Muscle of leg (tissue), 11 donors: ENCODE results near the gene PTPRN. TPM values are rescaled to one million over a fixed set of nuclear protein-coding genes. Genes with fewer than 3 reads are reported as not detected.
"Not testable (repeated sequence)": the region's sequence is repeated elsewhere in the genome, so short reads cannot be mapped to it uniquely, and the experiment has no call there.

Experiments used
- DNase-seq: peaks from one replicate; pipeline ENCODE4 v3.0.0; 2013
- H3K27ac ChIP-seq: one replicate; pipeline ENCODE4 v1.5.1; 2013; ENCODE audit warnings: mild to moderate bottlenecking, low read length, control low read depth
- H3K27me3 ChIP-seq: one replicate; pipeline ENCODE4 v1.6.1; 2013; ENCODE audit warnings: low read length; ENCODE audit not compliant: control insufficient read depth, insufficient read depth
- H3K36me3 ChIP-seq: one replicate; pipeline ENCODE4 v1.6.1; 2013; ENCODE audit warnings: low read length; ENCODE audit not compliant: control insufficient read depth, insufficient read depth
- H3K4me1 ChIP-seq: one replicate; pipeline ENCODE4 v1.6.1; 2013; ENCODE audit warnings: low read length; ENCODE audit not compliant: control insufficient read depth, insufficient read depth
- H3K4me3 ChIP-seq: one replicate; pipeline ENCODE4 v1.5.1; 2013; ENCODE audit warnings: low read length, control low read depth
- H3K9me3 ChIP-seq: replicated peaks from 2 replicates; pipeline ENCODE4 v1.6.1; 2013; ENCODE audit warnings: low read depth, low read length; ENCODE audit not compliant: control insufficient read depth
- WGBS: methylation state at CpG from one replicate; pipeline ENCODE4 v1.1.5; 2013; ENCODE audit warnings: missing lambda C conversion rate; ENCODE audit not compliant: insufficient coverage; 5-methylcytosine and 5-hydroxymethylcytosine counted together
- polyA plus RNA-seq, 8 donors: library from polyadenylated mRNA; unstranded; fragments of 120-200 nt; gene quantifications; one replicate each; pipeline versions ENCODE4 v1.2.1 to v1.2.3, GENCODE V29; 2013; ENCODE audit warnings: inconsistent platforms in 1 of 8, low replicate concordance in 1 of 8; ENCODE audit not compliant: insufficient read length in 8 of 8, insufficient read depth in 1 of 8
- total RNA-seq: library from RNA; stranded (reverse); fragments of 120-200 nt; gene quantifications from one replicate; pipeline ENCODE4 v1.2.4, GENCODE V29; 2013

The PTPRN gene
- total and polyA plus RNA-seq, 9 donors = 0.09 to 1.0 (median 0.29) TPM

DNA sequence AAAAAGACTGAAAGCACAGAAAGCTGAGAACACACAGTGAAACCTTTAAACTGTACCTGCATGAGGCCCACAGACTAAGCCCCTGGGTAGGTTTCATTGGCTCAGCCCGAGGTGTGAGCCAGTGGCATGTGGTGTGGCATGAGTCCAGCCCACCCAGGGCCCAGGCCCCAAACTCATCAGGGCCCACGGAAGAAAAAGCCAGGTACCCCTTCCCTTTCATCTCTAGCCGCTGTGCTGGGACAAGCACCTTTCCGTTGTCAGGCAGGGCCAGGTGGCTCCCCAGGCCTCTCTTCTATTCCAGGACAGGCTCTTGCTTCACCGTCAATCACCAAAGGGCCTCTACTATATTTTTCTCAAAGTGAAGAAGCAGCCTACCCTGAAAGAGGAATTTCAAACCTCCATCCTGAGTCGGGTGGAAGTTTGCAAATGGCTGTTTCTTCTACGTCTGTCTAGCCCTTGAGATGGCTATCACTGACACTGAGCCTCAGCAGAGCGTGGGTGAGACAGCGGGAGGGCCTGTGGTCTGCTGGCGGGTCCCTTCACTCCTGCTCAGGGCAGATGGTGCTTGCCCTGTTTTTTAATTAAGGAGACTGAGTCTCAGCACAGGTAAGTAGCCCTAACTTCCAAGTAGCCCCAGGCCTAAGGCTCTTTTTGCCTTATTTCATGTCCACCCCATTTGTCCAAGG, 21.5 kb downstream of the PTPRN start:
- H3K4me1 ChIP-seq = peaks cover 47% of the 10 kb centered on the region
- H3K27ac ChIP-seq = no peak overlapping the region
- WGBS = 66% methylated on average over 10 of the region's 10 CpGs
- no peaks in the 10 kb centered on the region for H3K27me3 ChIP-seq
- no peak for DNase-seq
- peaks cover 37% of the 10 kb centered on the region for H3K36me3 ChIP-seq
- H3K9me3 ChIP-seq = no peaks in the 10 kb centered on the region
- no peak overlapping the region for H3K4me3 ChIP-seq

DNA sequence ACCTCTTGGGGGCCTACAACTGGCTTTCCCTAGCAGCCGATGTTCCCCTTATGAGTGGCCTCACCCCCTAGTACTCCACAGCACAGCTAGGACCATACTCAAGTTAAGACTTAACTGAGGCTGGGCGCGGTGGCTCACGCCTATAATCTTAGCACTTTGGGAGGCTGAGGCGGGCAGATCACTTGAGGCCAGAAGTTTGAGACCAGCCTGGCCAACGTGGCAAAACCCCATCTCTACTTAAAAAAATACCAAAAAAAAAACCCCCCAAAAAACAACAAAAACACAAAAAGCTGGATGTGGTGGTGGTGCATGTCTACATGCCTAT, 22.1 kb downstream of the PTPRN start:
- Histone ChIP-seq H3K4me1 (peaks cover 47% of the 10 kb centered on the region), H3K36me3 (peaks cover 42% of the 10 kb centered on the region), H3K27ac (peak overlapping the region; percentile 75)
- WGBS = 40% methylated on average over 1 of the region's 6 CpGs
- H3K9me3 ChIP-seq, DNase-seq, H3K4me3 ChIP-seq, H3K27me3 ChIP-seq: not testable (repeated sequence)

DNA sequence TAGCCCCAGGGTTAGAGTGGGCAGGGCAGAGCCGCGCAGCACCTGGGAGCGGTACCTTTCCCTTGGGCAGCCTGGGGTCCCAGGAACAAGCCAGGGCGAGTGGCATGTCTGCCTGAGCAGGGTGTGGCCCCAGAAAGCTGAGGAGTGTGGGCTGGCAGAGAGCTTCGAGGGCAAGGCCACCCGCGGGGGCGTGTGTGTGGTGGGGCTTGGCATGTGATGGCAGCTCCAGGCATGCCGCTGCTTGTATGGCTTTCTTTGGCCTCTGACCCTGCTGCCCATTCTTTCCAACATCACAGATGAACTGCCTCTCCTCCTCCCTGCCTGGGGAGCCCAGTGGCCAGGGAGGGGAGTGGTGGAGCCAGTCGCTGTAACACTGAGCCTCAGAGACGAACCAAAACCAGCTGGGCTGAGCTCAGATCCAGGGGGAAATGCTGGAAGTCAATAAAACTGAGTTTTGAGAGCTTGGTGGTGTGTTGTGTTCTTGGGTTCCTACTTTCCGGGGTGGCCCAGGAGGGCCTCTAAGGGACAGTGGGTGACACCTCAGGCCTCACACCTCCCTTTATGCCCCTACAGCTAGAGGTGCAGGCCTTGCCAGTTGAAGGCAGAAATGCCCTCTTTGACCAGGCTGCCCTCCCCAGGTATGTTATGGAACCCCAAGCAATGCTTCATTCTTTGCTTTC, 22.6 kb downstream of the PTPRN start:
- Histone ChIP-seq H3K9me3 (no peaks in the 10 kb centered on the region), H3K4me3 (no peak overlapping the region), H3K4me1 (peaks cover 47% of the 10 kb centered on the region), H3K36me3 (peaks cover 45% of the 10 kb centered on the region), H3K27me3 (no peaks in the 10 kb centered on the region), H3K27ac (peak overlapping the region; percentile 75)
- WGBS = 77% methylated on average over 6 of the region's 12 CpGs
- no peak for DNase-seq

DNA sequence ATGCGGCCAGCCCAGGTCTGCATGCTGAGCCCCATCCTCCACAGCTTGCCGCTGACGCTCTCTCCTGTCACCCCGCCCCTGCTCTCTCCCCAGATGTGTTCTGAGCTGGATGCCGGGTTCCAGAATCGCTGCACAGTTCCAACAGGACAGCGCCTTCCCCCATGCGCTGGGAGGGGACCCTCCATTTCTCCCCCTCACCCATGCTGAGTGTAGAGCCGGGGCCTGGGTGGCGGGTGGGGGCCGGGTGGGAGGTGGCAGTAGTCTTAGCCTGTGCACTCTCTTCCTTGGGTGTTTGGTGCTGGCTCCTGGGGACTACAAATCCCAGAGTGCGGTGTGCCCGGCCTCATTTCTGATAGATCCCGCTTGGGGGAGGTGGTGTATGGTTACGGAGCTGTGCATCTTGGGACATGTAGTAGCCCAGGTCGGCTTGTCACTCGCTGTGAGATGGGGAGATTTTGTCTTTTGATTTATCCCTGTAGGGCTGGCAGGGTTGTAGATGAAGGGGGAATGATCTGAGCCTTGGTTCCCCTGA, 23.2 kb downstream of the PTPRN start:
- H3K9me3 ChIP-seq = no peaks in the 10 kb centered on the region
- H3K27ac ChIP-seq = peak overlapping the region; percentile 85
- WGBS = 20% methylated on average over 9 of the region's 17 CpGs
- H3K4me1 ChIP-seq = peaks cover 49% of the 10 kb centered on the region
- H3K36me3 ChIP-seq = peaks cover 52% of the 10 kb centered on the region
- no peak overlapping the region for H3K4me3 ChIP-seq
- no peaks in the 10 kb centered on the region for H3K27me3 ChIP-seq
- DNase-seq = peak; percentile 90

DNA sequence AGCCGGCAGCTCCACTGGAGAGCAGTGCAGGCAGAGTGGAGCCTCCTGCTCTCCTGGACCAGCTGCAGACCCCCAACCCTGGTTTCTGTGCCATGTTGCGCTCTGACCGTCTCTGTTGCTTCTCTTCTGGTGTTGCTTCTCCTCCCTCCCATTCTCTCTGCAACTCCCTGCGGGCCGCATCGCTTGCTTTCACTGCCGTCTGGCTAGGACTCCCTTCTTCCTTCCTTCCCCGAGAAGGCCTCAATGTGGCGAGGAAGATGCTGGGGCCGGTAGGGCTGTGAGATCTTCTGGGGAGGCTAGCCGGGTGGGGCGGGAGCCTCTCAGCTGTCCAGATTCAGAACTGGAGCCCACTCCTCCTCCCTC, 23.8 kb downstream of the PTPRN start:
- WGBS = 38% methylated on average over 5 of the region's 12 CpGs
- H3K4me3 ChIP-seq = peak overlapping the region; percentile 3
- H3K9me3 ChIP-seq = no peaks in the 10 kb centered on the region
- H3K27ac ChIP-seq = peak overlapping the region; percentile 85
- peaks cover 51% of the 10 kb centered on the region for H3K4me1 ChIP-seq
- H3K27me3 ChIP-seq = no peaks in the 10 kb centered on the region
- peaks cover 58% of the 10 kb centered on the region for H3K36me3 ChIP-seq
- peak; percentile 67 for DNase-seq

DNA sequence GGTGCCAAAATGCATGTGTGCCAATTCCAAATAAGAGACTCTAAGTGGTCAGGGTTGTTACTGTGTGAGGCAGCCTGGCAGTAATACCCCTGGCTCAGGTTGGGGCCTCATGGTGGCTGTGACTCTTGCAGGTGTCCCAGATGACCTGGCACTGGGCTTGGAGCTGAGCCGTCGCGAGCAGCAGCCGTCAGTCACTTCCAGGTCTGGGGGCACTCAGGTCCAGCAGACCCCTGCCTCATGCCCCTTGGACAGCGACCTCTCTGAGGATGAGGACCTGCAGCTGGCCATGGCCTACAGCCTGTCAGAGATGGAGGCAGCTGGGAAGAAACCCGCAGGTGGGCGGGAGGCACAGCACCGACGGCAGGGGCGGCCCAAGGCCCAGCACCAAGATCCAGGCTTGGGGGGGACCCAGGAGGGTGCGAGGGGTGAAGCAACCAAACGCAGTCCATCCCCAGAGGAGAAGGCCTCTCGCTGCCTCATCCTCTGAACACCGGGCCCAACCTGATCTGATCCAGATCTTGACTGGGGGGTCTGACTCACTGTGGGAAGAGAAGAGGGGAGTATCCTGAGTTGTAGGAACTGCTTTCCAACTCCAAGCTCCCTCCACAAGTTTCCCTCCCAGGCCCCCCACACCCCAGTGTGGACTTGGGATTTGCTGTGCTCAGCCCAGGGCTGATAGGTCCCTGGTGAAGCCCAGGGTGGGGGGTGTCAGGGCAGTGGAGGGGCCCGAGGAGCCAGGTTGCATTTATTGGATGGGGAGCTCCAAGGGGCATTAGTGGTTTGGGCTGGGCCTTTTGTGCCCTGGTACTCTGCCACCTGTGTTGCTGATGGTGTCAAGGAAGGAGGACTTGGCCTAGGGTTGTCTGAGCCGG, 24.5 kb downstream of the PTPRN start:
- WGBS = 85% methylated on average over 15 of the region's 16 CpGs
- Histone ChIP-seq H3K27ac (peak overlapping the region; percentile 85), H3K27me3 (no peaks in the 10 kb centered on the region), H3K4me1 (peaks cover 51% of the 10 kb centered on the region), H3K36me3 (peaks cover 59% of the 10 kb centered on the region), H3K4me3 (no peak overlapping the region), H3K9me3 (no peaks in the 10 kb centered on the region)
- no peak for DNase-seq

DNA sequence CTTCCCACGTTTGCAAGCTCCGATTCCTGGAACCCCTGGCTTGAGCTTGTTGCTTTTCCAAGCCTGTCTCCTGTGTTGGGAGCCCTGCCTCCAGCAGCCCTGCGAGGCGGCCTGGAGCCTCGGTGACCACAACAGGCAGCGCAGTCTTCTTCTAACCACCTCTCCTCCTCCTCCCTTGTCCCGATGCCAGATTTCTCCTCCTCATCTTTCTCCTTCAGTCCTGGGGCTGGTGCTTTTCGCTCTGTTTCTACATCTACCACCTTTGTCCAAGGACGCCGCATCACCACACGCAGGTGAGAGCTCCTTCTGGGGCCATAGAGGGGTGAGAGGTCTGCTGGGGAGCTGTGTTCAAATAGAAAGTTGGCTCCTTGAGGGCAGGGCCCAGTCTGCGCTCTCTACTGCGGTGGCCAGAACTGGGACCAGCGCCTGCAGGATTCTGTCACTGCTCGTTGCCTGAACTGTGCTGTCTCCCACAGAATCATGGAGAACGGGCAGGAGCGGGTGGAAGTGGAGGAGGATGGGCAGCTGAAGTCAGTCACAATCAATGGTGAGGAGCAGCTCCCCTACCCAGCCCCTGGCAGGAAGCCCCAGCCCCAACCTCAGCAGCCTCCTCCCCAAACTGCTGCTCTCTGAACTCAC, 26.1 kb downstream of the PTPRN start:
- Histone ChIP-seq H3K36me3 (peaks cover 59% of the 10 kb centered on the region), H3K9me3 (no peaks in the 10 kb centered on the region), H3K27me3 (no peaks in the 10 kb centered on the region), H3K27ac (no peak overlapping the region), H3K4me1 (peaks cover 53% of the 10 kb centered on the region), H3K4me3 (no peak overlapping the region)
- no peak for DNase-seq
- 87% methylated on average over 8 of the region's 17 CpGs for WGBS

DNA sequence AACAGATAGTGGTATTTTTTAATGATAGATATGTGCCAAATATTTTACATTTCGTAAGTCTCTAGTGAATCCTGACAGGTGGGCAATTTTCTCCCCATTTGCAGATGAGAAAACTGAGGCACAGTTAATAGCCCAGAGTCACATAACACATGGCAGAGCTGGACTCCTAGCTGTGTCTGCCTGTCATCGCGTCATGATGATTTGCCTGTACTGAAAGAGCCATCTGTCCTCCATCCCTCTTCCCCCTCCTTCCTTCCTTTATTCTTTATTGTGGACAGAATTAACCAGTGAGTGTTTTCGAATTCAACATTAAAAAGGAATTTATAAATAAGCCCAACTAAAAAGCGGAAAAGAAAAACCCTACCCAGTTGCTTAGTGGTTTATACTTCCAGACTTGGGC, 26.8 kb downstream of the PTPRN start:
- Histone ChIP-seq H3K4me1 (peaks cover 55% of the 10 kb centered on the region), H3K4me3 (no peak overlapping the region), H3K27ac (no peak overlapping the region), H3K36me3 (peaks cover 59% of the 10 kb centered on the region), H3K27me3 (no peaks in the 10 kb centered on the region), H3K9me3 (no peaks in the 10 kb centered on the region)
- DNase-seq = no peak
- no CpG with 5 or more reads among the region's 5 CpGs for WGBS

DNA sequence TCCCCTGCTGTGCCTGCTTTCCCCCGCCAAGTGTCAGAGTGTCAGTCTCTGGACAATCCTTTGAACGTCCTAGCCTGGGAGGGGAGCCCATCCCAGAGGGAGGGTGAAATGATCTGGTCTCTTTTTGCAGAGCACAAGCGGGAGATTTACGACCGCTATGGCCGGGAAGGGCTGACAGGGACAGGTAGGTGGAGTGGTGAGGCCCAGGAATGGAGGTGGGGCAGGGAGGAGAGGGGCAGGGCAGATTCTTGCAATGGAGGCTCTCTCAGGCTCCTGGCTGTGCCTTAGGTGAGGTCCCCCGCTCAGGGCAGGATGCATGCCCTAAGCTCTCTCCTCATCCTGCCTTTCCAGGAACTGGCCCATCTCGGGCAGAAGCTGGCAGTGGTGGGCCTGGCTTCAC, 27.6 kb downstream of the PTPRN start:
- Histone ChIP-seq H3K4me3 (no peak overlapping the region), H3K27ac (no peak overlapping the region), H3K4me1 (peaks cover 49% of the 10 kb centered on the region), H3K27me3 (no peaks in the 10 kb centered on the region), H3K9me3 (no peaks in the 10 kb centered on the region), H3K36me3 (peaks cover 54% of the 10 kb centered on the region)
- 54% methylated on average over 6 of the region's 8 CpGs for WGBS
- DNase-seq = no peak

DNA sequence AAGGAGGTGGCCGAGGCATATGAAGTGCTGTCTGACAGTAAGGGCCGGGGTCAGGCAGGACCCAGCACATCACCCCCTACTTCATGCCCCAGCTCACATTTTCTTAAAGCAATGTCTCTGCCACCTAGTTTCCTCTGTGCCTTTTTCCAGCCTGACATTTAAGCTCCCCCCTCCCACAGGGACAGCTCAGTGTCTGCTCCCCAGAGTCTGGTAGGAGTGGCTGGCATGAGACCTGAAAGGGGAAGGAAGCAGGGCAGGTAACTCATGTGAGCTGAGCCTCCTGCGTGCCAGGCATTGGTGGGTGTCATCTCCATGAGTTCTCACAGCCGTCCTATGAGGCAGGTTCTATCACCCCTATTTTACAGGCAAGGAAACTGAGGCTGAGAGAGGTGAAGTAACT, 28.6 kb downstream of the PTPRN start:
- H3K36me3 ChIP-seq = peaks cover 50% of the 10 kb centered on the region
- no peaks in the 10 kb centered on the region for H3K9me3 ChIP-seq
- no peak for DNase-seq
- WGBS = 85% methylated on average over 2 of the region's 4 CpGs
- H3K27ac ChIP-seq = no peak overlapping the region
- peaks cover 41% of the 10 kb centered on the region for H3K4me1 ChIP-seq
- no peaks in the 10 kb centered on the region for H3K27me3 ChIP-seq
- no peak overlapping the region for H3K4me3 ChIP-seq
